ENCODE results near the gene CDH4. TPM values are rescaled to one million over a fixed set of nuclear protein-coding genes. Genes with fewer than 3 reads are reported as not detected.

CDH4 gene
- total and polyA plus RNA-seq, 8 donors, result under 0.01 to 2.2 (median 0.11) TPM; not detected in 2

- Histone ChIP-seq H3K27ac (no peak overlapping the region), H3K27me3 (peaks cover 0 to 14% (median 0%) of the 10 kb centered on the region in 3 donors), H3K4me1 (no peaks in the 10 kb centered on the region), H3K4me3 (no peak overlapping the region), H3K9me3 (no peaks in the 10 kb centered on the region), H3K36me3 (no peaks in the 10 kb centered on the region)
- TF ChIP-seq POLR2A (IDR thresholded peaks at IDR 0.05) (no peak), POLR2AphosphoS5 (IDR thresholded peaks at IDR 0.05) (no peak), EP300 (IDR thresholded peaks at IDR 0.05) (no peak), CTCF (IDR thresholded peaks at IDR 0.05) (no peak)
- WGBS, 5 donors, result 60 to 71% (median 67%) methylated on average over 11 of the region's 11 CpGs
- intact Hi-C loops (cut with DNase I; ENCODE audit: low total_unique reads), result no loop called here
- no peak for DNase-seq
Observed at GRCh38 chr20:61674121-61674520, 422.1 kb downstream of the CDH4 start.

- no peaks in the 10 kb centered on the region for H3K9me3 ChIP-seq
- H3K36me3 ChIP-seq, result no peaks in the 10 kb centered on the region
- no peaks in the 10 kb centered on the region for H3K4me1 ChIP-seq
- WGBS, 5 donors, result 39 to 62% (median 54%) methylated on average over 3 of the region's 3 CpGs
- DNase-seq, result no peak
- H3K4me3 ChIP-seq, result no peak overlapping the region
- no peak overlapping the region for H3K27ac ChIP-seq
- peaks cover 0 to 16% (median 0%) of the 10 kb centered on the region in 3 donors for H3K27me3 ChIP-seq
- TF ChIP-seq POLR2A (IDR thresholded peaks at IDR 0.05) (no peak), POLR2AphosphoS5 (IDR thresholded peaks at IDR 0.05) (no peak), CTCF (IDR thresholded peaks at IDR 0.05) (no peak), EP300 (IDR thresholded peaks at IDR 0.05) (no peak)
- intact Hi-C loops (cut with DNase I; ENCODE audit: low total_unique reads), result no loop called here
Observed at GRCh38 chr20:61674688-61675087, 422.6 kb downstream of the CDH4 start.

- peaks cover 0 to 43% (median 0%) of the 10 kb centered on the region in 3 donors for H3K27me3 ChIP-seq
- TF ChIP-seq EP300 (IDR thresholded peaks at IDR 0.05), result no peak
- no peak for TF ChIP-seq CTCF (IDR thresholded peaks at IDR 0.05)
- no peak for TF ChIP-seq POLR2AphosphoS5 (IDR thresholded peaks at IDR 0.05)
- TF ChIP-seq POLR2A (IDR thresholded peaks at IDR 0.05), result no peak
- H3K9me3 ChIP-seq, result no peaks in the 10 kb centered on the region
- no peak overlapping the region for H3K4me3 ChIP-seq
- no peak overlapping the region for H3K27ac ChIP-seq
- WGBS, 5 donors, result 34 to 89% (median 57%) methylated on average over 2 of the region's 2 CpGs
- DNase-seq, result no peak
- H3K36me3 ChIP-seq, result no peaks in the 10 kb centered on the region
- H3K4me1 ChIP-seq, result no peaks in the 10 kb centered on the region
- intact Hi-C loops (cut with DNase I; ENCODE audit: low total_unique reads), result no loop called here
Observed at GRCh38 chr20:61677928-61678327, 425.9 kb downstream of the CDH4 start.

- Histone ChIP-seq H3K4me3 (no peak overlapping the region), H3K27ac (no peak overlapping the region), H3K4me1 (no peaks in the 10 kb centered on the region), H3K27me3 (peaks cover 0 to 46% (median 0%) of the 10 kb centered on the region in 3 donors), H3K36me3 (no peaks in the 10 kb centered on the region), H3K9me3 (no peaks in the 10 kb centered on the region)
- TF ChIP-seq EP300 (IDR thresholded peaks at IDR 0.05), result no peak
- WGBS, 5 donors, result 77 to 87% (median 81%) methylated on average over 8 of the region's 8 CpGs
- DNase-seq, result no peak
- intact Hi-C loops (cut with DNase I; ENCODE audit: low total_unique reads), result no loop called here
Observed at GRCh38 chr20:61678437-61678836, 426.4 kb downstream of the CDH4 start.

GRCh38 chr20:61679473-61679872 lies 427.4 kb downstream of the CDH4 start:
- no peak overlapping the region for H3K27ac ChIP-seq
- intact Hi-C loops (cut with DNase I; ENCODE audit: low total_unique reads), result no loop called here
- peaks cover 0 to 57% (median 0%) of the 10 kb centered on the region in 3 donors for H3K27me3 ChIP-seq
- no peaks in the 10 kb centered on the region for H3K9me3 ChIP-seq
- 82 to 89% (median 83%) methylated on average over 7 to 10 of the region's 10 CpGs for WGBS, 5 donors
- no peak overlapping the region for H3K4me3 ChIP-seq
- H3K4me1 ChIP-seq, result no peaks in the 10 kb centered on the region
- no peaks in the 10 kb centered on the region for H3K36me3 ChIP-seq
- DNase-seq, result no peak
- TF ChIP-seq CTCF (IDR thresholded peaks at IDR 0.05) (no peak), EP300 (IDR thresholded peaks at IDR 0.05) (no peak), POLR2AphosphoS5 (IDR thresholded peaks at IDR 0.05) (no peak), POLR2A (IDR thresholded peaks at IDR 0.05) (no peak)
